Tibial nerve (tissue), 4 donors: ENCODE measurements around the gene ZNRF1. TPM values are rescaled to one million over a fixed set of nuclear protein-coding genes. Genes with fewer than 3 reads are reported as not detected.
"Not testable (repeated sequence)": the region's sequence is repeated elsewhere in the genome, so short reads cannot be mapped to it uniquely, and the experiment has no call there.

Experiments used
- DNase-seq, 2 donors: peaks; one replicate each; pipeline ENCODE4 v3.0.0-alpha.2; 2019; ENCODE audit warnings: low spot score in 2 of 2
- H3K27ac ChIP-seq, 4 donors: fragments of 200-600 bp; sonication (generic) in 3 of 4; one replicate each; pipeline ENCODE4 v1.5.1; 2017 to 2019; ENCODE audit warnings: mild to moderate bottlenecking in 1 of 4
- H3K27me3 ChIP-seq, 2 donors: fragments of 200-600 bp; sonication (generic) in 1 of 2; one replicate each; pipeline versions ENCODE4 v1.5.1 to v1.6.0; 2017 to 2019
- H3K36me3 ChIP-seq, 3 donors: fragments of 200-600 bp; sonication (generic); one replicate each; pipeline ENCODE4 v1.5.1; 2018 to 2019
- H3K4me1 ChIP-seq, 4 donors: fragments of 200-600 bp; sonication (generic) in 3 of 4; one replicate each; pipeline ENCODE4 v1.5.1; 2017 to 2019
- H3K4me3 ChIP-seq, 4 donors: fragments of 200-600 bp; sonication (generic) in 3 of 4; one replicate each; pipeline ENCODE4 v1.5.1; 2017 to 2019; ENCODE audit warnings: mild to moderate bottlenecking in 1 of 4, moderate library complexity in 1 of 4
- H3K9me3 ChIP-seq, 4 donors: fragments of 200-600 bp; sonication (generic) in 3 of 4; one replicate each; pipeline ENCODE4 v1.5.1; 2017 to 2019
- EP300 ChIP-seq, 2 donors: sonication (generic); formaldehyde crosslinking; IDR thresholded peaks; one replicate each; pipeline ENCODE4 v1.6.1; 2017; ENCODE audit warnings: antibody characterized with exemption in 2 of 2, mild to moderate bottlenecking in 1 of 2
- POLR2A ChIP-seq, 2 donors: fragments of 450-650 bp; IDR thresholded peaks; one replicate each; pipeline ENCODE4 v1.6.1; 2017; ENCODE audit warnings: antibody characterized with exemption in 2 of 2, mild to moderate bottlenecking in 2 of 2, moderate library complexity in 2 of 2
- WGBS, 2 donors: methylation state at CpG; one replicate each; pipeline ENCODE4 v1.1.5; 2018; 5-methylcytosine and 5-hydroxymethylcytosine counted together
- total RNA-seq, 4 donors: library from RNA; depleted of rRNA; stranded (reverse); fragments of >200 nt; gene quantifications; one replicate each; pipeline ENCODE4 v1.1.0, GENCODE V29; 2016
- TF ChIP-seq, protein P1 (sequence below), 5 experiments: fragments of 200-600 bp in 3 of 5; fragments of 450-650 bp in 2 of 5; sonication (generic) in 3 of 5; IDR thresholded peaks; one replicate each; pipeline ENCODE4 v1.5.1; 2016 to 2019; ENCODE audit warnings: antibody characterized with exemption in 5 of 5, mild to moderate bottlenecking in 3 of 5, moderate library complexity in 2 of 5

ZNRF1 gene
- total RNA-seq, 4 donors from 2014 or later, result 10.3 to 31.4 (median 14.7) TPM

DNA sequence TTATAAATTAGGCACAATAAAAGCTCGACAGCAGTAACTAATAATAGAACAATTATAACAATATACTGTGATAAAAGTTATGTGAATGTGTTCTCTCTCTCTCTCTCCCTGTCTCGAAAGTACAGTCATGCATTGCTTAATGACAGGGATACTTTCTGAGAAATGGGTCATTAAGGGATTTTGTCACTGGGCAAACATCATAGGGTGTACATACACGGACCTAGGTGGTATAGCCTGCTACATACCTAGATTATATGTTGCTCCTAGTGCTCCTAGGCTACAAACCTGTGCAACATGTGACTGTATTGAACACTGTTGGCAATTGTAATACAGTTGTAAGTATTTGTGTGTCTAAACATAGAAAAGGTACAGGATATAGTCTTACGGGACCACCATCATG, 6.9 kb downstream of the ZNRF1 start:
- Histone ChIP-seq H3K9me3 (no peaks in the 10 kb centered on the region), H3K4me1 (peaks cover 0 to 18% (median under 1%) of the 10 kb centered on the region in 4 donors), H3K27ac (no peak overlapping the region), H3K27me3 (no peaks in the 10 kb centered on the region), H3K36me3 (no peaks in the 10 kb centered on the region), H3K4me3 (no peak overlapping the region)
- DNase-seq, result no peak
- 89 to 91% methylated on average over 4 of the region's 4 CpGs for WGBS, 2 donors
- no peak for TF ChIP-seq POLR2A (IDR thresholded peaks at IDR 0.05)
- TF ChIP-seq, protein P1, sequence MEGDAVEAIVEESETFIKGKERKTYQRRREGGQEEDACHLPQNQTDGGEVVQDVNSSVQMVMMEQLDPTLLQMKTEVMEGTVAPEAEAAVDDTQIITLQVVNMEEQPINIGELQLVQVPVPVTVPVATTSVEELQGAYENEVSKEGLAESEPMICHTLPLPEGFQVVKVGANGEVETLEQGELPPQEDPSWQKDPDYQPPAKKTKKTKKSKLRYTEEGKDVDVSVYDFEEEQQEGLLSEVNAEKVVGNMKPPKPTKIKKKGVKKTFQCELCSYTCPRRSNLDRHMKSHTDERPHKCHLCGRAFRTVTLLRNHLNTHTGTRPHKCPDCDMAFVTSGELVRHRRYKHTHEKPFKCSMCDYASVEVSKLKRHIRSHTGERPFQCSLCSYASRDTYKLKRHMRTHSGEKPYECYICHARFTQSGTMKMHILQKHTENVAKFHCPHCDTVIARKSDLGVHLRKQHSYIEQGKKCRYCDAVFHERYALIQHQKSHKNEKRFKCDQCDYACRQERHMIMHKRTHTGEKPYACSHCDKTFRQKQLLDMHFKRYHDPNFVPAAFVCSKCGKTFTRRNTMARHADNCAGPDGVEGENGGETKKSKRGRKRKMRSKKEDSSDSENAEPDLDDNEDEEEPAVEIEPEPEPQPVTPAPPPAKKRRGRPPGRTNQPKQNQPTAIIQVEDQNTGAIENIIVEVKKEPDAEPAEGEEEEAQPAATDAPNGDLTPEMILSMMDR (IDR thresholded peaks at IDR 0.05), result no peak
- no peak for TF ChIP-seq EP300 (IDR thresholded peaks at IDR 0.05)

DNA sequence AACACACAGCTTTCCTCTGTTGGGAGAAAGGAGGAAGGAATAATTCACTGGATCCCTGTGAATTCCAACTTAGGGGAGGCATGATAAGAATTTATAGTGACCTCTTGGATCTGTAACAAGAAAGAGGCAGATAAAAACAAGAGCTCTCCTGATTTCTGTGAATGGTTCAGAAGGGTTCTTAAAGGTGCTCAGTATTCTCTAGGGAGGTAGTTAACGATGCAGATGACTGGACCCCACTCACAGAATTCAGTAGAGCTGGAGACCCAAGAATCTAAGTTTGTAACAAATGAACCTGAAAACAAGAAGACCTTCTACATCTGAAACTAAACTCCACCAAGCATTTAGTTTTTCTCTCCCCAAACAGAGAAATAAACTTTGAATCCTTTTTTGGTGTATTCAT, 8.6 kb downstream of the ZNRF1 start:
- Histone ChIP-seq H3K27ac (no peak overlapping the region), H3K4me3 (no peak overlapping the region), H3K27me3 (no peaks in the 10 kb centered on the region), H3K36me3 (no peaks in the 10 kb centered on the region), H3K9me3 (no peaks in the 10 kb centered on the region), H3K4me1 (peaks cover 0 to 26% (median 12%) of the 10 kb centered on the region in 4 donors)
- WGBS, 2 donors, result 59 to 61% methylated on average over 1 of the region's 1 CpG
- no peak for DNase-seq
- TF ChIP-seq POLR2A (IDR thresholded peaks at IDR 0.05), result no peak
- TF ChIP-seq EP300 (IDR thresholded peaks at IDR 0.05), result no peak
- TF ChIP-seq, protein P1 (IDR thresholded peaks at IDR 0.05), result no peak

- TF ChIP-seq, protein P1 (IDR thresholded peaks at IDR 0.05), result no peak
- TF ChIP-seq EP300 (IDR thresholded peaks at IDR 0.05), result no peak
- TF ChIP-seq POLR2A (IDR thresholded peaks at IDR 0.05), result no peak
- WGBS, 2 donors, result 61 to 83% methylated on average over 3 of the region's 3 CpGs
- DNase-seq, result no peak
- Histone ChIP-seq H3K36me3 (no peaks in the 10 kb centered on the region), H3K27ac (peak overlapping the region in 2 of 4 donors; percentile 89 to 95), H3K27me3 (no peaks in the 10 kb centered on the region), H3K9me3 (no peaks in the 10 kb centered on the region), H3K4me1 (peaks cover 0 to 40% (median 17%) of the 10 kb centered on the region in 4 donors), H3K4me3 (no peak overlapping the region)
These were observed 11.6 kb downstream of the ZNRF1 start for GRCh38 chr16:75010427-75010826.

GRCh38 chr16:75011634-75012307, 12.9 kb downstream of the ZNRF1 start:
- WGBS, 2 donors, result 8 to 18% methylated on average over 3 of the region's 3 CpGs
- H3K4me1 ChIP-seq, result peaks cover 0 to 40% (median 18%) of the 10 kb centered on the region in 4 donors
- peak in 1 of 2 donors; percentile 40 for DNase-seq
- no peak overlapping the region for H3K4me3 ChIP-seq
- H3K36me3 ChIP-seq, result no peaks in the 10 kb centered on the region
- TF ChIP-seq EP300 (IDR thresholded peaks at IDR 0.05) (peak in 1 of 2 donors; percentile 63), POLR2A (IDR thresholded peaks at IDR 0.05) (no peak)
- H3K27me3 ChIP-seq, result no peaks in the 10 kb centered on the region
- H3K27ac ChIP-seq, result peak overlapping the region; percentile 46 to 95 (median 77)
- no peaks in the 10 kb centered on the region for H3K9me3 ChIP-seq

DNA sequence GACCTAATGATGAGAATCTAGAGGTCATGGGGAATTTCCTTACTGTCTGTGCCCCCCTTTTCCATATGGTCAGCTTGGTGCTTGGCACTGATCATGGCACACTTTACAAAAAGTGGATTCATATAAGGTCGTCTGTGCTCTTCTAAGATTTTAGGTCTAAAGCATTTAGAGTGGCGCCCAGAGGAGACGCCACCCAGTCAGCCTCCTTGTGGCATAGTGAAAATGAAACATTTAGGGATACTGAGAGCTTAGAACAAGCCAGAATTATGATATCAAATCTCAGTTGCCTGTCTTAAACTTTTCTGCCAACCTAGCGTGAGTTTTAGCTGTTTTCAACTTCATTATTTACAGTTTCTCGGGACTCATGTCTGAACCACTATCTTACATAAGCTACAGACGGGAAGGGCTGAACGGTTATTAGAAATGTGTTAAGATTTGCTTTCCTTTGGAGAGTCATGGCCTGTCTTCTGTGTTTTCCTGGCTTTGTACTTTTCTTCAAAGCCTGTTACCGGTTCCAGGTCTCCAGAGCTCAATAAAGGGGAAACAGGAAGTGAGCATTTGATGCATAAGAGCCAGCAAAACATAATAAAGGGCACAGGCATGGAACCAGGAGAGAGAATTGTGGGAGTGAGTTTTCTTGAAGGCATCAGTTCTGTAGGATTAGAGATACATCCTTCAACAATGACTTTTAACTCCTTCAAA, 13.7 kb downstream of the ZNRF1 start:
- no peaks in the 10 kb centered on the region for H3K36me3 ChIP-seq
- WGBS, 2 donors, result 53 to 56% methylated on average over 8 of the region's 8 CpGs
- peak overlapping the region; percentile 46 to 95 (median 77) for H3K27ac ChIP-seq
- peaks cover 0 to 48% (median 19%) of the 10 kb centered on the region in 4 donors for H3K4me1 ChIP-seq
- TF ChIP-seq POLR2A (IDR thresholded peaks at IDR 0.05), result no peak
- peak in 1 of 2 donors; percentile 43 for TF ChIP-seq EP300 (IDR thresholded peaks at IDR 0.05)
- TF ChIP-seq, protein P1 (IDR thresholded peaks at IDR 0.05), result no peak
- H3K27me3 ChIP-seq, result no peaks in the 10 kb centered on the region
- DNase-seq, result no peak
- H3K9me3 ChIP-seq, result no peaks in the 10 kb centered on the region
- H3K4me3 ChIP-seq, result peak overlapping the region in 1 of 4 donors; percentile 9

DNA sequence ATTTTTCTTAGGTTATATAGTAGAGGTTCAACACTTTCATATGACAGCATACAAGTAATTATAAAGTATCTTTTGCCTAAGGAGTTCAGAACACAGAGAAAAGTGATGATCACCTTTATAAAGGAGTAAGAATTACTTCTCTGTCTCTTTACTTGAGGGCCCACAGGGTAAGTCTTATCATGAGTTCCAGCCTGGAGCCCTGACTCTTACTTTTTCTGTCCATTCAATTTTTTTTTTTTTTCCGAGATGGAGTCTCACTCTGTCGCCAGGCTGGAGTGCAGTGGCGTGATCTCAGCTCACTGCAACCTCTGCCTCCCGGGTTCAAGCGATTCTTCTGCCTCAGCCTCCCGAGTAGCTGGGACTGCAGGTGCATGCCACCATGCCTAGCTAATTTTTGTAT, 14.3 kb downstream of the ZNRF1 start:
- H3K36me3 ChIP-seq, DNase-seq, H3K9me3 ChIP-seq, H3K4me3 ChIP-seq, H3K27me3 ChIP-seq: not testable (repeated sequence)
- peak overlapping the region in 3 of 4 donors; percentile 65 to 95 (median 89) for H3K27ac ChIP-seq
- WGBS, 2 donors, result 92 to 94% methylated on average over 6 of the region's 6 CpGs
- peaks cover 0 to 50% (median 20%) of the 10 kb centered on the region in 4 donors for H3K4me1 ChIP-seq
